PFSK-1 (cell line): ENCODE data around the gene HOATZ.

ENCODE experiments used
- FOXP2 ChIP-seq: optimal IDR thresholded peaks from 2 replicates; pipeline ENCODE3; 2011; ENCODE audit warnings: borderline replicate concordance, control low read depth, inconsistent platforms; ENCODE audit not compliant: insufficient read depth; ENCODE audit errors: extremely low read length, extremely low read depth
- POLR2AphosphoS5 ChIP-seq: IDR thresholded peaks from 2 replicates; pipeline ENCODE4 v1.6.1; 2012; ENCODE audit warnings: low read depth, mild to moderate bottlenecking, control low read depth, low read length, moderate library complexity
- REST ChIP-seq, 2 experiments: IDR thresholded peaks; 2 replicates each; pipeline versions ENCODE4 v1.6.1 to v1.8.0; 2011 to 2012; ENCODE audit warnings: low read depth in 2 of 2, low read length in 2 of 2, control low read depth in 1 of 2, inconsistent platforms in 1 of 2, mild to moderate bottlenecking in 1 of 2, moderate library complexity in 1 of 2; ENCODE audit not compliant: insufficient read depth in 1 of 2
- SIN3A ChIP-seq: IDR thresholded peaks from 2 replicates; pipeline ENCODE4 v1.6.1; 2012; ENCODE audit warnings: mild to moderate bottlenecking, low read length, moderate library complexity, borderline replicate concordance; ENCODE audit not compliant: insufficient read depth
- TAF1 ChIP-seq: IDR thresholded peaks from 2 replicates; pipeline ENCODE4 v1.6.1; 2012; ENCODE audit warnings: low read length, control low read depth, borderline replicate concordance; ENCODE audit not compliant: insufficient read depth

The HOATZ gene

GRCh38 chr11:111573821-111574249 lies 59.3 kb downstream of the HOATZ start:
- TF ChIP-seq SIN3A, result no peak
- TF ChIP-seq POLR2AphosphoS5, result no peak
- no peak for TF ChIP-seq TAF1
- TF ChIP-seq REST (IDR thresholded peaks at IDR 0.05; ENCODE audit: insufficient read depth in 1 of 2, low read depth in 2 of 2, low read length in 2 of 2), result no peak
- no peak for TF ChIP-seq FOXP2

- TF ChIP-seq REST (IDR thresholded peaks at IDR 0.05; ENCODE audit: insufficient read depth in 1 of 2, low read depth in 2 of 2, low read length in 2 of 2) (no peak), FOXP2 (no peak), SIN3A (no peak), TAF1 (no peak), POLR2AphosphoS5 (no peak)
Observed at GRCh38 chr11:111574373-111575225, 60.0 kb downstream of the HOATZ start.

GRCh38 chr11:111575740-111576139 lies 61.2 kb downstream of the HOATZ start:
- no peak for TF ChIP-seq REST (IDR thresholded peaks at IDR 0.05; ENCODE audit: insufficient read depth in 1 of 2, low read depth in 2 of 2, low read length in 2 of 2)
- no peak for TF ChIP-seq FOXP2
- TF ChIP-seq POLR2AphosphoS5, result no peak
- TF ChIP-seq SIN3A, result no peak

- TF ChIP-seq TAF1 (no peak), SIN3A (no peak)
Observed at GRCh38 chr11:111577821-111578220, 63.2 kb downstream of the HOATZ start.

- TF ChIP-seq SIN3A (no peak), FOXP2 (no peak), POLR2AphosphoS5 (no peak), REST (IDR thresholded peaks at IDR 0.05; ENCODE audit: insufficient read depth in 1 of 2, low read depth in 2 of 2, low read length in 2 of 2) (no peak), TAF1 (no peak)
Observed at GRCh38 chr11:111581341-111581740, 66.8 kb downstream of the HOATZ start.
